K562 (cell line): ENCODE measurements around the gene PHC3. TPM values are rescaled to one million over a fixed set of nuclear protein-coding genes. Genes with fewer than 3 reads are reported as not detected.

ENCODE experiments used
- DMBX1 ChIP-seq: fragments of 250-450 bp; sonication (Bioruptor Pico); IDR thresholded peaks from 2 replicates; pipeline ENCODE4 v1.8.0; 2022; ENCODE audit warnings: inconsistent platforms, mild to moderate bottlenecking, moderate library complexity, borderline replicate concordance
- HDAC2 ChIP-seq: fragments of 450-650 bp; IDR thresholded peaks from 2 replicates; pipeline ENCODE4 v1.6.1; 2016; ENCODE audit warnings: mild to moderate bottlenecking
- HMG20A ChIP-seq: fragments of 450-650 bp; formaldehyde crosslinking; conservative IDR thresholded peaks from 2 replicates; pipeline ENCODE4 v1.4.0; 2020; ENCODE audit warnings: mild to moderate bottlenecking, mixed read lengths
- NCOA6 ChIP-seq: fragments of 450-650 bp; IDR thresholded peaks from 2 replicates; pipeline ENCODE4 v1.6.1; 2017; ENCODE audit warnings: mild to moderate bottlenecking
- polyA plus RNA-seq, 8 experiments: library from polyadenylated mRNA; depleted of rRNA in 4 of 8; stranded (reverse) in 5 of 8; unstranded in 3 of 8; fragments of >200 nt; fragmentation: Nextera tagmentation in 2 of 8; fragmentation: Illumina TruSeq in 1 of 8; extraction: Ambion mirVana in 2 of 8; extraction: Trizol in 1 of 8; gene quantifications; 2 replicates each; pipeline versions ENCODE4 v1.2.1 to v1.2.3, GENCODE V29; 2011 to 2014; ENCODE audit warnings: inconsistent platforms in 1 of 8, missing spikeins in 1 of 8
- total RNA-seq, 7 experiments: library from RNA; depleted of rRNA in 6 of 7; stranded (reverse); fragments of >200 nt in 6 of 7; fragmentation: Illumina TruSeq in 2 of 7; extraction: Trizol in 2 of 7; gene quantifications; 2 replicates each; pipeline versions ENCODE4 v1.2.1 to v1.2.3, GENCODE V29; 2011 to 2021; ENCODE audit warnings: low replicate concordance in 1 of 7
- TF ChIP-seq, protein P1 (sequence below), 3 experiments: fragments of 200-800 bp in 1 of 3; fragments of 250-450 bp in 1 of 3; fragments of 450-650 bp in 1 of 3; sonication (Bioruptor Pico) in 1 of 3; sonication (Bioruptor generic) in 1 of 3; formaldehyde crosslinking in 1 of 3; IDR thresholded peaks; 2 replicates each; pipeline versions ENCODE4 v1.6.1 to v1.8.0; 2016 to 2022; ENCODE audit warnings: mild to moderate bottlenecking in 2 of 3, missing genetic modification characterization in 2 of 3, missing compliant biosample characterization in 1 of 3, moderate library complexity in 1 of 3
- TF ChIP-seq, protein P2 (sequence below): fragments of 450-650 bp; IDR thresholded peaks from 2 replicates; pipeline ENCODE4 v1.6.1; 2014; ENCODE audit warnings: low read depth, mild to moderate bottlenecking, moderate library complexity, borderline replicate concordance
- TF ChIP-seq, protein P3 (sequence below), 2 experiments: IDR thresholded peaks; 2 replicates each; pipeline ENCODE4 v1.6.1; 2012; ENCODE audit warnings: improper control_type of control experiment in 2 of 2, low read depth in 2 of 2, low read length in 2 of 2, borderline replicate concordance in 1 of 2

Gene PHC3
- total and polyA plus RNA-seq, 9 of the 15 experiments (the other 6 are each of a cell fraction or from before 2014, with no cell fraction given), result 3.1 to 21.6 (median 10.5) TPM

DNA sequence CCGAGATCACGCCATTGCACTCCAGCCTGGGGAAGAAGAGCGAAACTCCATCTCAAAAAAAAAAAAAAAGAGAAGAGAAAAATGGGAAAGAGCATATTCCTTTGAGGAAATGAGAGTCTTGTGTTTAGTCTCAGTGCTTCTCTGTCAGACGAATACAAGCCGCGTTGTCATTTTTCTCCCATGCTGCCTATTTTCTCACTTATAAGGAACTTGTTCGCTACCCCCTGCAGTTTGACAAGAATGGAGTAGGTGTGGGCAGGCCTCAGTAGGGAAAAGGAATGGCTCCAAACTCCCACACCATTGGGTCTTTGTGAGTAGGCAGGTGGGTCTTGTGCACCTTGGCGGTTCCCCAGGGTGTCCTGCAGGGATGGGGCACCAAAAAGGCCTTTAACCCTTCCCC is 137.3 kb downstream of the PHC3 start (continued):
- TF ChIP-seq, protein P1, sequence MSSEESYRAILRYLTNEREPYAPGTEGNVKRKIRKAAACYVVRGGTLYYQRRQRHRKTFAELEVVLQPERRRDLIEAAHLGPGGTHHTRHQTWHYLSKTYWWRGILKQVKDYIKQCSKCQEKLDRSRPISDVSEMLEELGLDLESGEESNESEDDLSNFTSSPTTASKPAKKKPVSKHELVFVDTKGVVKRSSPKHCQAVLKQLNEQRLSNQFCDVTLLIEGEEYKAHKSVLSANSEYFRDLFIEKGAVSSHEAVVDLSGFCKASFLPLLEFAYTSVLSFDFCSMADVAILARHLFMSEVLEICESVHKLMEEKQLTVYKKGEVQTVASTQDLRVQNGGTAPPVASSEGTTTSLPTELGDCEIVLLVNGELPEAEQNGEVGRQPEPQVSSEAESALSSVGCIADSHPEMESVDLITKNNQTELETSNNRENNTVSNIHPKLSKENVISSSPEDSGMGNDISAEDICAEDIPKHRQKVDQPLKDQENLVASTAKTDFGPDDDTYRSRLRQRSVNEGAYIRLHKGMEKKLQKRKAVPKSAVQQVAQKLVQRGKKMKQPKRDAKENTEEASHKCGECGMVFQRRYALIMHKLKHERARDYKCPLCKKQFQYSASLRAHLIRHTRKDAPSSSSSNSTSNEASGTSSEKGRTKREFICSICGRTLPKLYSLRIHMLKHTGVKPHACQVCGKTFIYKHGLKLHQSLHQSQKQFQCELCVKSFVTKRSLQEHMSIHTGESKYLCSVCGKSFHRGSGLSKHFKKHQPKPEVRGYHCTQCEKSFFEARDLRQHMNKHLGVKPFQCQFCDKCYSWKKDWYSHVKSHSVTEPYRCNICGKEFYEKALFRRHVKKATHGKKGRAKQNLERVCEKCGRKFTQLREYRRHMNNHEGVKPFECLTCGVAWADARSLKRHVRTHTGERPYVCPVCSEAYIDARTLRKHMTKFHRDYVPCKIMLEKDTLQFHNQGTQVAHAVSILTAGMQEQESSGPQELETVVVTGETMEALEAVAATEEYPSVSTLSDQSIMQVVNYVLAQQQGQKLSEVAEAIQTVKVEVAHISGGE (CRISPR knock-in tag; IDR thresholded peaks at IDR 0.05), result no peak
- TF ChIP-seq HDAC2, result no peak
- TF ChIP-seq DMBX1, result no peak
- TF ChIP-seq, protein P2, sequence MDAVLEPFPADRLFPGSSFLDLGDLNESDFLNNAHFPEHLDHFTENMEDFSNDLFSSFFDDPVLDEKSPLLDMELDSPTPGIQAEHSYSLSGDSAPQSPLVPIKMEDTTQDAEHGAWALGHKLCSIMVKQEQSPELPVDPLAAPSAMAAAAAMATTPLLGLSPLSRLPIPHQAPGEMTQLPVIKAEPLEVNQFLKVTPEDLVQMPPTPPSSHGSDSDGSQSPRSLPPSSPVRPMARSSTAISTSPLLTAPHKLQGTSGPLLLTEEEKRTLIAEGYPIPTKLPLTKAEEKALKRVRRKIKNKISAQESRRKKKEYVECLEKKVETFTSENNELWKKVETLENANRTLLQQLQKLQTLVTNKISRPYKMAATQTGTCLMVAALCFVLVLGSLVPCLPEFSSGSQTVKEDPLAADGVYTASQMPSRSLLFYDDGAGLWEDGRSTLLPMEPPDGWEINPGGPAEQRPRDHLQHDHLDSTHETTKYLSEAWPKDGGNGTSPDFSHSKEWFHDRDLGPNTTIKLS, result no peak
- no peak for TF ChIP-seq HMG20A (CRISPR knock-in tag)
- no peak for TF ChIP-seq NCOA6
- TF ChIP-seq, protein P3, sequence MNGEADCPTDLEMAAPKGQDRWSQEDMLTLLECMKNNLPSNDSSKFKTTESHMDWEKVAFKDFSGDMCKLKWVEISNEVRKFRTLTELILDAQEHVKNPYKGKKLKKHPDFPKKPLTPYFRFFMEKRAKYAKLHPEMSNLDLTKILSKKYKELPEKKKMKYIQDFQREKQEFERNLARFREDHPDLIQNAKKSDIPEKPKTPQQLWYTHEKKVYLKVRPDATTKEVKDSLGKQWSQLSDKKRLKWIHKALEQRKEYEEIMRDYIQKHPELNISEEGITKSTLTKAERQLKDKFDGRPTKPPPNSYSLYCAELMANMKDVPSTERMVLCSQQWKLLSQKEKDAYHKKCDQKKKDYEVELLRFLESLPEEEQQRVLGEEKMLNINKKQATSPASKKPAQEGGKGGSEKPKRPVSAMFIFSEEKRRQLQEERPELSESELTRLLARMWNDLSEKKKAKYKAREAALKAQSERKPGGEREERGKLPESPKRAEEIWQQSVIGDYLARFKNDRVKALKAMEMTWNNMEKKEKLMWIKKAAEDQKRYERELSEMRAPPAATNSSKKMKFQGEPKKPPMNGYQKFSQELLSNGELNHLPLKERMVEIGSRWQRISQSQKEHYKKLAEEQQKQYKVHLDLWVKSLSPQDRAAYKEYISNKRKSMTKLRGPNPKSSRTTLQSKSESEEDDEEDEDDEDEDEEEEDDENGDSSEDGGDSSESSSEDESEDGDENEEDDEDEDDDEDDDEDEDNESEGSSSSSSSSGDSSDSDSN (IDR thresholded peaks at IDR 0.05; ENCODE audit: borderline replicate concordance in 1 of 2, low read depth in 2 of 2, low read length in 2 of 2), result no peak
